PC-9 (cell line): ENCODE measurements around the gene C16orf46.

ENCODE experiments used
- EZH2 ChIP-seq: fragments of 200-600 bp; sonication (generic); IDR thresholded peaks from 2 replicates; pipeline ENCODE4 v1.8.0; 2017; ENCODE audit warnings: antibody characterized with exemption, low read depth
- TF ChIP-seq, protein P1 (sequence below): fragments of 200-600 bp; sonication (generic); conservative IDR thresholded peaks from 2 replicates; pipeline ENCODE4 v1.6.1; 2017; ENCODE audit warnings: mixed run types, antibody characterized with exemption, mild to moderate bottlenecking, moderate library complexity

DNA sequence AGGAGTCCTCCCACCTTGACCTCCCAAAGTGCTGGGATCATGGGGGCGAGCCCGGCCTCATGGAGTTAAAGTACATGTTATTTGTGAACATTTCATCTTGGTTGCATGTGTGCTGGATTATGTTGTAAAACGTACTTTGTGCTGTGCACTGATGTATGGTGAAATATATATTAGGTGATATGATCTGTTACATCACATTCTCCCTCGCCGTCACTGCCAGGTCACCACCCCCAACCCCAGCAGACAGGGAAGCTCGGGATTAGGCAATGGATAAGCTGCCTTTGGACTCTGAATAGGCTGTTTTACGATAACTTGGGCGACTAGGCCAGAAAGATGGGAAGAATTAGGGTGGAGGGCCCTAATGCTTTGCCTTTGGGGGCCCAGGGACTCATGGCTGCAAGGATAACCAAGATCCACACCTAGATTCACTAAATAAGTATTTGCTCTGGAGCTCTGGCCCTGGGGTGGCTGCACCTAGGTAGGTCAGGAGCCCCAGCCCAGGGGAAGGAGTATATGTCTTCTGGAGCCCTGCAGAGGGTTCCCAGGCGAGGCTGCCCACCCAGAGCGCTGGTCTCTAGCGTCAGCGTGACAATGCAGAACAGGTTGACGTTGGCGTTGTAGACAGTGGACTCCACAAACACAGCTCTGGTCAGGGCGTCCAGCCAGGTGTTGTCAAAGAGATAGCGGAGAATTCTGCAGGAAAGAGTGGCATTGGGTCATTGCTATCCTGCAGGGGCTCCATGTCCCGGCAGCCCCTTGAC, 46.2 kb upstream of the C16orf46 start:
- TF ChIP-seq, protein P1, sequence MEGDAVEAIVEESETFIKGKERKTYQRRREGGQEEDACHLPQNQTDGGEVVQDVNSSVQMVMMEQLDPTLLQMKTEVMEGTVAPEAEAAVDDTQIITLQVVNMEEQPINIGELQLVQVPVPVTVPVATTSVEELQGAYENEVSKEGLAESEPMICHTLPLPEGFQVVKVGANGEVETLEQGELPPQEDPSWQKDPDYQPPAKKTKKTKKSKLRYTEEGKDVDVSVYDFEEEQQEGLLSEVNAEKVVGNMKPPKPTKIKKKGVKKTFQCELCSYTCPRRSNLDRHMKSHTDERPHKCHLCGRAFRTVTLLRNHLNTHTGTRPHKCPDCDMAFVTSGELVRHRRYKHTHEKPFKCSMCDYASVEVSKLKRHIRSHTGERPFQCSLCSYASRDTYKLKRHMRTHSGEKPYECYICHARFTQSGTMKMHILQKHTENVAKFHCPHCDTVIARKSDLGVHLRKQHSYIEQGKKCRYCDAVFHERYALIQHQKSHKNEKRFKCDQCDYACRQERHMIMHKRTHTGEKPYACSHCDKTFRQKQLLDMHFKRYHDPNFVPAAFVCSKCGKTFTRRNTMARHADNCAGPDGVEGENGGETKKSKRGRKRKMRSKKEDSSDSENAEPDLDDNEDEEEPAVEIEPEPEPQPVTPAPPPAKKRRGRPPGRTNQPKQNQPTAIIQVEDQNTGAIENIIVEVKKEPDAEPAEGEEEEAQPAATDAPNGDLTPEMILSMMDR = no peak
- TF ChIP-seq EZH2 = no peak
